GM23248 (cell line): Measurements from ENCODE around the gene PPFIBP2. TPM values are rescaled to one million over a fixed set of nuclear protein-coding genes. Genes with fewer than 3 reads are reported as not detected.

Experiments used
- DNase-seq: peaks from one replicate; pipeline ENCODE4 v3.0.0-alpha.2; 2015
- H2AFZ ChIP-seq: fragments of 200-600 bp; sonication (generic); 2 replicates; pipeline ENCODE4 v1.6.1; 2016; ENCODE audit warnings: antibody characterized with exemption
- H3F3A ChIP-seq: fragments of 200-600 bp; sonication (generic); 2 replicates; pipeline ENCODE4 v1.6.1; 2016; ENCODE audit warnings: mild to moderate bottlenecking, antibody characterized with exemption, mixed run types; ENCODE audit not compliant: insufficient read depth
- H3K27ac ChIP-seq: fragments of 200-600 bp; sonication (generic); 2 replicates; pipeline ENCODE4 v1.5.1; 2016; ENCODE audit warnings: mild to moderate bottlenecking
- H3K27me3 ChIP-seq: fragments of 200-600 bp; sonication (generic); replicated peaks from 2 replicates; pipeline ENCODE4 v1.6.1; 2016; ENCODE audit warnings: mild to moderate bottlenecking; ENCODE audit not compliant: insufficient read depth
- H3K36me3 ChIP-seq: fragments of 200-600 bp; sonication (generic); 2 replicates; pipeline ENCODE4 v1.6.1; 2016; ENCODE audit warnings: low read depth, mild to moderate bottlenecking
- H3K4me1 ChIP-seq: fragments of 200-600 bp; sonication (generic); 2 replicates; pipeline ENCODE4 v1.6.1; 2016; ENCODE audit warnings: mild to moderate bottlenecking; ENCODE audit not compliant: insufficient read depth
- H3K4me2 ChIP-seq: fragments of 200-600 bp; sonication (generic); one replicate; pipeline ENCODE4 v1.6.1; 2016; ENCODE audit warnings: mild to moderate bottlenecking; ENCODE audit not compliant: unreplicated experiment
- H3K4me3 ChIP-seq: fragments of 200-600 bp; sonication (generic); 2 replicates; pipeline ENCODE4 v1.5.1; 2016; ENCODE audit warnings: mild to moderate bottlenecking
- H3K79me2 ChIP-seq: fragments of 200-600 bp; sonication (generic); 2 replicates; pipeline ENCODE4 v1.6.1; 2016; ENCODE audit warnings: mild to moderate bottlenecking; ENCODE audit not compliant: insufficient read depth
- H3K9ac ChIP-seq: fragments of 200-600 bp; sonication (generic); 2 replicates; pipeline ENCODE4 v1.6.1; 2016; ENCODE audit warnings: mild to moderate bottlenecking
- H3K9me2 ChIP-seq: fragments of 200-600 bp; sonication (generic); 2 replicates; pipeline ENCODE4 v1.6.1; 2016; ENCODE audit warnings: mixed run types, mild to moderate bottlenecking, moderate library complexity; ENCODE audit not compliant: insufficient read depth
- H3K9me3 ChIP-seq: fragments of 200-600 bp; sonication (generic); one replicate; pipeline ENCODE4 v1.6.1; 2017; ENCODE audit warnings: low read depth
- H4K20me1 ChIP-seq: fragments of 200-600 bp; sonication (generic); 2 replicates; pipeline ENCODE4 v1.6.0; 2016; ENCODE audit not compliant: insufficient read depth
- EZH2 ChIP-seq: fragments of 200-600 bp; sonication (generic); IDR thresholded peaks from 2 replicates; pipeline ENCODE4 v1.6.1; 2018; ENCODE audit warnings: antibody characterized with exemption, mild to moderate bottlenecking; ENCODE audit not compliant: insufficient read depth, poor library complexity, severe bottlenecking
- EZH2phosphoT487 ChIP-seq: fragments of 200-600 bp; sonication (generic); IDR thresholded peaks from 2 replicates; pipeline ENCODE4 v1.6.1; 2018; ENCODE audit warnings: antibody characterized with exemption, moderate library complexity, mild to moderate bottlenecking, low read depth; ENCODE audit not compliant: insufficient read depth
- WGBS, 2 experiments: methylation state at CpG; one replicate each; pipeline ENCODE4 v1.1.6; 2015 to 2017; ENCODE audit warnings: low lambda C conversion rate in 2 of 2, low coverage in 1 of 2; ENCODE audit errors: missing lambda C conversion rate in 2 of 2; 5-methylcytosine and 5-hydroxymethylcytosine counted together
- in situ Hi-C: fragments of 300-500 bp; cut with MboI; formaldehyde crosslinking; loops from 2 replicates; pipeline ENCODE4 v1.15.0; 2020
- polyA plus RNA-seq: library from polyadenylated mRNA; unstranded; fragments of >200 nt; fragmentation: Nextera tagmentation; extraction: Ambion mirVana; gene quantifications from 2 replicates; pipeline ENCODE4 v1.2.1, GENCODE V29; 2016
- total RNA-seq: library from RNA; depleted of rRNA; stranded (reverse); fragments of >200 nt; shearing (Covaris generic); gene quantifications from 2 replicates; pipeline ENCODE4 v1.2.3, GENCODE V29; 2014

The PPFIBP2 gene
- total and polyA plus RNA-seq, 2 experiments from 2014 or later, result 4.1 to 5.9 TPM

GRCh38 chr11:7599209-7599608, 85.4 kb downstream of the PPFIBP2 start:
- H3K27me3 ChIP-seq, result no peaks in the 10 kb centered on the region
- no peak overlapping the region for H3K4me2 ChIP-seq
- H3K9me2 ChIP-seq, result no peaks in the 10 kb centered on the region
- H3K36me3 ChIP-seq, result no peaks in the 10 kb centered on the region
- H3K27ac ChIP-seq, result no peak overlapping the region
- H3K79me2 ChIP-seq, result no peaks in the 10 kb centered on the region
- H4K20me1 ChIP-seq, result no peaks in the 10 kb centered on the region
- TF ChIP-seq EZH2phosphoT487, result no peak
- TF ChIP-seq EZH2, result no peak
- in situ Hi-C loops, result no loop called here
- H3K4me3 ChIP-seq, result no peak overlapping the region
- peaks cover 34% of the 10 kb centered on the region for H3K4me1 ChIP-seq
- no peak overlapping the region for H2AFZ ChIP-seq
- peaks cover 31% of the 10 kb centered on the region for H3F3A ChIP-seq
- 84 to 88% methylated on average over 2 of the region's 2 CpGs for WGBS, 2 experiments
- DNase-seq, result no peak
- no peaks in the 10 kb centered on the region for H3K9me3 ChIP-seq
- H3K9ac ChIP-seq, result no peak overlapping the region

- TF ChIP-seq EZH2, result no peak
- no peak for TF ChIP-seq EZH2phosphoT487
- H3F3A ChIP-seq, result peaks cover 34% of the 10 kb centered on the region
- no peaks in the 10 kb centered on the region for H3K27me3 ChIP-seq
- no peak overlapping the region for H3K4me3 ChIP-seq
- peak; percentile 79 for DNase-seq
- H3K9me2 ChIP-seq, result no peaks in the 10 kb centered on the region
- H3K4me2 ChIP-seq, result peak overlapping the region; percentile 2
- peak overlapping the region; percentile 26 for H2AFZ ChIP-seq
- H3K4me1 ChIP-seq, result peaks cover 33% of the 10 kb centered on the region
- WGBS, 2 experiments, result 40 to 42% methylated on average over 6 of the region's 6 CpGs
- no peaks in the 10 kb centered on the region for H3K9me3 ChIP-seq
- H3K36me3 ChIP-seq, result no peaks in the 10 kb centered on the region
- no peaks in the 10 kb centered on the region for H3K79me2 ChIP-seq
- peak overlapping the region; percentile 42 for H3K27ac ChIP-seq
- in situ Hi-C loops, result no loop called here
- H3K9ac ChIP-seq, result no peak overlapping the region
- no peaks in the 10 kb centered on the region for H4K20me1 ChIP-seq
Observed at GRCh38 chr11:7600205-7600775, 86.5 kb downstream of the PPFIBP2 start.

GRCh38 chr11:7603031-7603781, 89.4 kb downstream of the PPFIBP2 start:
- no peaks in the 10 kb centered on the region for H3K27me3 ChIP-seq
- 66 to 68% methylated on average over 4 of the region's 4 CpGs for WGBS, 2 experiments
- DNase-seq, result peak; percentile 51

GRCh38 chr11:7604331-7604955, 90.6 kb downstream of the PPFIBP2 start:
- Histone ChIP-seq H2AFZ (no peak overlapping the region), H4K20me1 (no peaks in the 10 kb centered on the region), H3K79me2 (no peaks in the 10 kb centered on the region), H3K4me1 (peaks cover 36% of the 10 kb centered on the region), H3K4me3 (no peak overlapping the region), H3F3A (peaks cover 32% of the 10 kb centered on the region), H3K9me3 (no peaks in the 10 kb centered on the region), H3K36me3 (no peaks in the 10 kb centered on the region), H3K27me3 (no peaks in the 10 kb centered on the region), H3K9me2 (no peaks in the 10 kb centered on the region), H3K9ac (no peak overlapping the region), H3K27ac (no peak overlapping the region), H3K4me2 (no peak overlapping the region)
- DNase-seq, result no peak
- WGBS, 2 experiments, result 95 to 98% methylated on average over 3 of the region's 3 CpGs
- no peak for TF ChIP-seq EZH2phosphoT487
- TF ChIP-seq EZH2, result no peak
- in situ Hi-C loops, result no loop called here

More at GRCh38 chr11:7603031-7603781, 89.4 kb downstream of the PPFIBP2 start:
- H3K36me3 ChIP-seq, result no peaks in the 10 kb centered on the region
- in situ Hi-C loops, result no loop called here
- no peaks in the 10 kb centered on the region for H4K20me1 ChIP-seq
- H3K9me3 ChIP-seq, result no peaks in the 10 kb centered on the region
- no peaks in the 10 kb centered on the region for H3K9me2 ChIP-seq
- no peak overlapping the region for H3K4me2 ChIP-seq
- H3K9ac ChIP-seq, result no peak overlapping the region
- TF ChIP-seq EZH2phosphoT487 (no peak), EZH2 (no peak)
- H2AFZ ChIP-seq, result no peak overlapping the region
- peaks cover 32% of the 10 kb centered on the region for H3K4me1 ChIP-seq
- no peak overlapping the region for H3K4me3 ChIP-seq
- H3F3A ChIP-seq, result peaks cover 32% of the 10 kb centered on the region
- no peak overlapping the region for H3K27ac ChIP-seq
- H3K79me2 ChIP-seq, result no peaks in the 10 kb centered on the region
